ENCODE results near the gene SVEP1.
"Not testable (repeated sequence)": the region's sequence is repeated elsewhere in the genome, so short reads cannot be mapped to it uniquely, and the experiment has no call there.

SVEP1 gene

GRCh38 chr9:110579034-110579861 is at the start of gene SVEP1:
Gene SVEP1, minus strand, starts transcription at chr9:110579741. Its CDS starts 198 bp downstream, at chr9:110579543.
- DNase-seq, result no peak

- DNase-seq, result peak in 1 of 2 donors; percentile 6
Observed at GRCh38 chr9:110626101-110626829, 46.7 kb upstream of the SVEP1 start.

GRCh38 chr9:110623462-110624025 is 44.0 kb upstream of the SVEP1 start:
- DNase-seq, result peak; percentile 11 to 23

- DNase-seq, result no peak
Observed at GRCh38 chr9:110622368-110622767, 42.8 kb upstream of the SVEP1 start.

GRCh38 chr9:110620726-110621125 is 41.2 kb upstream of the SVEP1 start:
- DNase-seq, result no peak

- no peak for DNase-seq
Observed at GRCh38 chr9:110619831-110620230, 40.3 kb upstream of the SVEP1 start.

- no peak for DNase-seq
Observed at GRCh38 chr9:110615498-110615897, 36.0 kb upstream of the SVEP1 start.

- DNase-seq, result not testable (repeated sequence)
Observed at GRCh38 chr9:110614576-110614975, 35.0 kb upstream of the SVEP1 start.

- no peak for DNase-seq
Observed at GRCh38 chr9:110606179-110606790, 26.7 kb upstream of the SVEP1 start.

GRCh38 chr9:110605565-110605964 is 26.0 kb upstream of the SVEP1 start:
- DNase-seq, result no peak

- no peak for DNase-seq
Observed at GRCh38 chr9:110604171-110604601, 24.6 kb upstream of the SVEP1 start.

GRCh38 chr9:110602281-110602680 is 22.7 kb upstream of the SVEP1 start:
- DNase-seq, result no peak

GRCh38 chr9:110601098-110601497 is 21.6 kb upstream of the SVEP1 start:
- DNase-seq, result no peak

GRCh38 chr9:110599468-110599867 is 19.9 kb upstream of the SVEP1 start:
- no peak for DNase-seq

- no peak for DNase-seq
Observed at GRCh38 chr9:110592044-110592830, 12.7 kb upstream of the SVEP1 start.

- DNase-seq, result no peak
Observed at GRCh38 chr9:110591526-110591925, 12.0 kb upstream of the SVEP1 start.

- no peak for DNase-seq
Observed at GRCh38 chr9:110590816-110591215, 11.3 kb upstream of the SVEP1 start.

- no peak for DNase-seq
Observed at GRCh38 chr9:110588296-110588695, 8.8 kb upstream of the SVEP1 start.

- no peak for DNase-seq
Observed at GRCh38 chr9:110583237-110583636, 3.7 kb upstream of the SVEP1 start.

GRCh38 chr9:110582156-110582555 is 2.6 kb upstream of the SVEP1 start:
- DNase-seq, result no peak

- no peak for DNase-seq
Observed at GRCh38 chr9:110580850-110581249, 1.3 kb upstream of the SVEP1 start.

GRCh38 chr9:110579862-110580219 is 300 bp upstream of the SVEP1 start:
- DNase-seq, result no peak

Measured in stimulated activated CD4-positive, alpha-beta T cell treated with anti-CD3 and anti-CD28 coated beads, Interleukin-2, amount 100 ng/mL, for 48 hours (primary cell).